Colon (tissue), 2 donors: Measurements from ENCODE around the gene PDE6B.
"Not testable (repeated sequence)": the region's sequence is repeated elsewhere in the genome, so short reads cannot be mapped to it uniquely, and the experiment has no call there.

Source experiments
- FAIRE-seq: peaks from 2 replicates; lab custom pipeline; 2012; peaks lifted over from hg19 to GRCh38; lab: Jason Lieb, UNC
- donor health status: control.
- donor health status: control.

The PDE6B gene

GRCh38 chr4:669806-670559, 44.6 kb downstream of the PDE6B start:
- FAIRE-seq = not testable (repeated sequence)

GRCh38 chr4:671769-672168, 46.4 kb downstream of the PDE6B start:
- no peak for FAIRE-seq

- FAIRE-seq = no peak
These were observed 48.1 kb downstream of the PDE6B start for GRCh38 chr4:673349-674091.

DNA sequence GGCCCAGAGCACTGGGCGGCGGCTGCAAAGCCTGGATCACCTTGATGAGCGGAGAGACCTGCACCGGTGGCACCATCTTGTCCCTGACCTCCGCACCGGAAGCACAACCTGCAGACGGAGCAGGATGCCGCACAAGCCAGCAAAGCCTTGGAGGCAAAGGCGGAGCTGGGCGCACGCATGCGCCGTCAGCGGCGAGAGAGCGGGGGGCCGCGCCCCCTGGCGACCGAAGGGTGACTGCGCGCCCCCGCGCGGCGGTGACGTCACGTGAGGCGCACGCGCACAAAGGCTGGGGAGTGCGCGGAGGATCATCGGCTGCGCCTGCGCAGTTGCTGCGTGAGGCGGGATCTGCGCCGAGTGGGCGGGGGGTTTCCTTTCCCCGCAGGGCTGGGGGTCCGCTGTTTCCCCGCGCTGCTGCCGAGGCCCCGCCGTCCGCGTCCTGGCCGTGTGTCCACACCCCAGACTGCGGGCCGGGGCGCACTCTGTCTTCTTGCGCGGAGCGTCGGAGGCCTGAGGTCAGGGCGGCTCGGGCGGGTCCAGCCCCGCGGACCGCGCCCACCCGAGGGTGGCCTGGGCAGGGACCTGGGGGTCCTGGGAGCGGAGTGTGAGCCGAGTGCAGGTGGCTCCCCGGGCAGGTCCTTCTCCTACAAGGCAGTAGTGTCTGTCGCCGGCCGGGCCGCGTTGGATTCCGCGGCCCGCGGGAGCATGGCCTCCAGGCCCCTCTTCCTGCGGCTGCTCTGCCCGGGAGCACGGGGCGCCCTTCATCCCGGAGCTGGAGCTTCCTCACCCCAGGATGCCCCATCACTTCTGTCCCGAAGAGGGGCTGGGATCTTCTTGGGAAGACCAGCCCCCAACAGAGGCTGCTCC, 49.0 kb downstream of the PDE6B start, which contains the start of the genes ATP5ME and MYL5:
Gene ATP5ME, minus strand, starts transcription at position 105 of the 864 bp plus-strand sequence. Its CDS starts 29 bp downstream, at position 76.
Gene MYL5, plus strand, starts transcription at position 371 of the 864 bp plus-strand sequence. CDS start 3,485 bp downstream, outside the sequence.
- FAIRE-seq = no peak

- FAIRE-seq = no peak
These were observed 49.9 kb downstream of the PDE6B start for GRCh38 chr4:675036-675882.

- no peak for FAIRE-seq
These were observed 50.9 kb downstream of the PDE6B start for GRCh38 chr4:675980-676870.

GRCh38 chr4:676871-677235, 51.5 kb downstream of the PDE6B start:
- FAIRE-seq = no peak

DNA sequence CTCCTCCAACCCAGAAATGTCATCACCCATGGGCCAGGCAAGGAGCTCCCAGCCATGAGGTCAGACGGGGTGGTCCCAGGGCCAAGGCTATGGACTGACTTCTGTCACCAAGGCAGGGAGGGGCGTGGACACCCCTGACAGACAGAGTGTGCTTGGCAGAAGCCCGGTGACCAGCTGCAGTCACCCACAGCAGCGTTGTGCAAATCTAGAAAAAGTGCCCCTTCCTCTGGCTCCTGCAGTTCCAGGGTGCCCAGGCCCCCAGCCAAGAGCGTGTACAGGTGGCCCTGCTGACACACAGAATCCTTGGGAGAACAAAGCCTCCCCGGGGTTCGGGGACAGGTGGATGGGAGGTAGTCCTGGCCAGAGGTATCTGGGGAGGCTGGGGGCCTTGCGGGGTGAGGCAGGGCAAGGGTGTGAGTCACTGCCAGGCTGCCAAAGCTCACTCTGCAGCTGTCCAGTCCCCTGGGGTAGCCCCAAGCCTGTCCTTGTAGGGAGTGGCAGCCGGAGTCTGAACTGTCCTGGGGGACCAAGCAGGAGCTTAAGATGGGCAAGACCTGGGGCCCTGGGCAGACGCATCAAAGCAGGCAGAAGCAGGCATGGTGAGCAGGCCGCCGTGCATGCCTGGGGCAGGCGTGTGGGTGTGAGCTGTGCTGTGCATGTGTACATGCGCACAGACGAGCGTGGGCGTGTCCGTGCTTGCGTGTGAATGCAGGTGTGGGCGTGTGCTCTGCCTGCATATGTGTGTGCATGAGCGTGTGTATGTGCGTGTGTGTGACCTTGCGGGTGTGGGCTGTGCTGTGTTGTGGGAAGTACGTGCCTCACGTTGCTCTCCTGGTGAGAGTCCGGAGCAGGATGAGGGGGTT, 52.3 kb downstream of the PDE6B start:
- no peak for FAIRE-seq

DNA sequence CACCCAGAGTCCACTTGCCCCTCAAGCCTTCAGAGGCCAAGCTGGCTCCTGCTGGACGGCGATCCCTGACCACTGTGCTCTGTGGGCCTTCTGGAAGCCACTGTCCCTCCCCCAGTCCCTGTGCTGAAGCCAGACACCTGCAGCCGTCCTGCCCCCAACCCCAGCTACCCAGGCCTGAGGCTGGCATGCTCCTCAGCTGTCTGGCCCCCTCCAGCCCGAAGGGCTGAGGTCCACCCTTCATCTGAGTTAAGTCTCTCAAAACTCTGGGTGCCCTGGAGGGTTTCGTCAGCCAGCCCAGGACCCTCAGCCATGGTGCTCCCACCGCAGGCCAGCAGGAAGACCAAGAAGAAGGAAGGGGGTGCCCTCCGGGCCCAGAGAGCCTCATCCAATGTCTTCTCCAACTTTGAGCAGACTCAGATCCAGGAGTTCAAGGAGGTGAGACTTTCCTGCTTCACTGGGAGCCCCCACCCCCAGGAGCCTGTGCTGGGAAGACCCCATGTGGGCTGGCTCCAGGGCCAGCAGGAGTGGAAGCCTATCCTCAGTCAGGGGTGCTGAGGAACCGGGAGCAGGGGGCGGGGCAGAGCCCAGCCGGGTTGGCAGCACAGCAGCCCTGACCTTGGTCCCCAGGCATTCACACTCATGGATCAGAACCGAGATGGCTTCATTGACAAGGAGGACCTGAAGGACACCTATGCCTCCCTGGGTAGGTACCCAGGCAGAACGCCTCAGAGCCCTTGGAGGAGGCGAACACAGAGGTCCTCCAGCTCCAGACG, 53.1 kb downstream of the PDE6B start:
- no peak for FAIRE-seq

- FAIRE-seq = no peak
These were observed 53.7 kb downstream of the PDE6B start for GRCh38 chr4:679104-679481.

GRCh38 chr4:679629-680028, 54.3 kb downstream of the PDE6B start:
- FAIRE-seq = no peak

GRCh38 chr4:680091-680490, 54.7 kb downstream of the PDE6B start:
- no peak for FAIRE-seq

DNA sequence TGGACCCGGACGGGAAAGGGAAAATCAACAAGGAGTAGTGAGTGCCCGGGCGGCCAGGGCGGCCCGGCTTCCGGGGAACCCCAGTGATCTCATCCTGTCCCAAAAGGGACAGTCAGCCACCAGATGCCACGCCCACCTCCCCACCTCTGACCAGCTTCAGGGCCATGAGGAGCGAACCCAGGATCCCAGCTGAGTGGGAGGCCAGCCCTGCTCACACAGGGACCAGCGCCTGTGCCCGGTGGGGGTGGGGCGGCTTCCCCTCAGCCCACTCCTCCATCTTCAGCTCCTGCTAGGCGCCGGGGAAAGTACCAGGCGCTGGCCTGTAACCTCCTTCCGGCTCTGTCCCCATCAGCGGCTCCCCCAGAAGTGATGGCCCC, 55.2 kb downstream of the PDE6B start:
- no peak for FAIRE-seq

DNA sequence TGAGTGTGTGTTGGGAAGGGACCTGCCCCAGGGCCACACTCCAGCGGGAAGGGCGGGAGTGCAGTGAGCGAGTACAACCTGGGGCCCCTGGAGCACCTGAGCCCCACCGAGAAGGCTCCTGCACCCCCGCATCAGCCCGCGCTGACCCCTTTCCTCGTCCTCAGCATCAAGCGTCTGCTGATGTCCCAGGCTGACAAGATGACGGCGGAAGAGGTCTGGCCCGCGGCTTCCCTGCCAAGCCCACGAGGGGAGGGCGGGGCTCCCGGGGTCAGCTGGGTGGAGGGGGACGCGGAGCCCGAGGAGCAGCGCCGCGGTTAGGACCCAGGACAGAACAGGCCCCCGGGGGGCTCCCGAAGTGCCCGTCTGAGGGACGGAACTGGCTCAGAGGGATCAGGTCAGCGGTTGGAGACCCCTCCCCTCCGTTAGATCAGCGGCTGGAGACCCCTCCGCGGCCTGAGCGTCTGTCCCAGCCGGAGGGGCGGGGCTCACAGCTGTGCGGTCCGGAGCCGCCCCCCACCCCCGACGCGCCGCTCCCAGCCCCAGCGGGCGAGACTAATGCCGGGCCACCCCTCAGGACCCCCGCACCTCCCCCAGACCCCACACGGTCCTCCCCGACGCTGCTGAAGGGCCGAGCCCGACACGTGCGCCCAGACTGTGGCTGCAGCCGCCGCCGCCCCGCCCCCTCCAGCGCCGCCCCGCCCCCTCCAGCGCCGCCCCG, 55.7 kb downstream of the PDE6B start:
- FAIRE-seq = no peak

- no peak for FAIRE-seq
These were observed 56.5 kb downstream of the PDE6B start for GRCh38 chr4:681736-682451.

DNA sequence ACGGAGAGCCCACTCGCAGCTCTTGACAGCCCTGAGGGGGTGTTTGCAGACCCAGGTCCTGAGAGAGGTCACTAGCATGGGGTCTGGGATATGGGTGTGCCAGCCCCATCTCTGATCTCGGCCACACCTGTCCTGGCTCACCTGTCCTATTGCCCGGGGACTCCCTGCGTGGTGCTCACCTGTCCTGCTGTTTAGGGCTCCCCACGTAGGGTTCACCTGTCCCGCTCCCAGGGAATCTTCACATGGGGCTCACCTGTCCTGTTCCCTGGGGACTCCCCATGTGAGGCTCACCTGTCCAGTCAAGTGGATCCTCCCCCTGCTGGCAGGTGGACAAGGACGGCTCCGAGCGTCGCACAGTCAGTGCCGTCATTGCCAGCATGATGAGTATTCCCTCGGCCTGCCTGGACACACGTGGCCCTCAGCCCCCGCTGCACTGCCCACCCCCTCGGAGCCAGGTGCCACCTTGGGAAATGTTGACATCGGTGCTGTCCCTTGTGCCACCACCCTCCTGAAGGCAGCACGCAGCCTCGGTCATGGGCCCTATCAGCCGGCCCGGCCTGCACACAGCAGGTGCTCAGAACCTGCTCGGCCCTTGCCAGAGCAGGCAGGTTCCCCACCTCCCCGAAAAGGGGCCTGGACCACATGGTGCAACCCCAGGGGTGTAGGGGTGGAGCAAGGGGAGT, 57.3 kb downstream of the PDE6B start:
- no peak for FAIRE-seq
